H9 (cell line): ENCODE results near the gene CROCC2. TPM values are rescaled to one million over a fixed set of nuclear protein-coding genes. Genes with fewer than 3 reads are reported as not detected.

Source experiments
- DNase-seq: peaks from one replicate; pipeline ENCODE4 v3.0.0-alpha.2; 2017
- H2AFZ ChIP-seq: one replicate; pipeline ENCODE4 v1.6.1; 2013; ENCODE audit warnings: mild to moderate bottlenecking, low read length, control low read depth, moderate library complexity
- H2AK5ac ChIP-seq: 2 replicates; pipeline ENCODE4 v1.6.1; 2013; ENCODE audit warnings: low read length, control low read depth, mixed read lengths; ENCODE audit not compliant: insufficient read length
- H2BK120ac ChIP-seq: one replicate; pipeline ENCODE4 v1.6.1; 2013; ENCODE audit warnings: low read depth, mild to moderate bottlenecking, low read length, control low read depth, inconsistent platforms; ENCODE audit not compliant: poor library complexity, severe bottlenecking
- H2BK12ac ChIP-seq: 2 replicates; pipeline ENCODE4 v1.6.1; 2013; ENCODE audit warnings: low read length, control low read depth, mixed read lengths, low read depth; ENCODE audit not compliant: insufficient read length
- H2BK15ac ChIP-seq: 2 replicates; pipeline ENCODE4 v1.6.1; 2013; ENCODE audit warnings: low read depth, low read length, control low read depth
- H2BK20ac ChIP-seq: one replicate; pipeline ENCODE4 v1.6.1; 2013; ENCODE audit warnings: low read depth, mild to moderate bottlenecking, low read length, control low read depth, inconsistent platforms; ENCODE audit not compliant: poor library complexity, severe bottlenecking
- H2BK5ac ChIP-seq: 2 replicates; pipeline ENCODE4 v1.6.1; 2013; ENCODE audit warnings: low read length, control low read depth, mixed read lengths; ENCODE audit not compliant: insufficient read length
- H3K14ac ChIP-seq: 2 replicates; pipeline ENCODE4 v1.6.1; 2013; ENCODE audit warnings: low read length, control low read depth; ENCODE audit not compliant: insufficient read depth
- H3K18ac ChIP-seq: 2 replicates; pipeline ENCODE4 v1.6.1; 2013; ENCODE audit warnings: low read depth, mild to moderate bottlenecking, mixed read lengths, low read length, control low read depth; ENCODE audit not compliant: insufficient read length
- H3K23ac ChIP-seq: 2 replicates; pipeline ENCODE4 v1.6.1; 2013; ENCODE audit warnings: low read length, control low read depth, mixed read lengths, low read depth; ENCODE audit not compliant: insufficient read length
- H3K23me2 ChIP-seq: 2 replicates; pipeline ENCODE4 v1.6.1; 2013; ENCODE audit warnings: low read depth, mild to moderate bottlenecking, mixed read lengths, low read length, control low read depth; ENCODE audit not compliant: insufficient read length, poor library complexity, severe bottlenecking
- H3K27ac ChIP-seq: 2 replicates; pipeline ENCODE4 v1.5.1; 2013; ENCODE audit warnings: low read length, control low read depth, mixed read lengths, low read depth; ENCODE audit not compliant: insufficient read length
- H3K27me3 ChIP-seq: 2 replicates; pipeline ENCODE4 v1.6.1; 2013; ENCODE audit warnings: low read length, control low read depth, inconsistent platforms; ENCODE audit not compliant: insufficient read depth
- H3K4ac ChIP-seq: 2 replicates; pipeline ENCODE4 v1.6.1; 2013; ENCODE audit warnings: low read depth, mild to moderate bottlenecking, control low read depth, inconsistent platforms, low read length, moderate library complexity
- H3K4me1 ChIP-seq: 2 replicates; pipeline ENCODE4 v1.6.1; 2013; ENCODE audit warnings: low read length, control low read depth, inconsistent platforms; ENCODE audit not compliant: insufficient read depth
- H3K4me2 ChIP-seq: 2 replicates; pipeline ENCODE4 v1.6.1; 2013; ENCODE audit warnings: low read length, control low read depth, mixed read lengths; ENCODE audit not compliant: insufficient read length, insufficient read depth
- H3K56ac ChIP-seq: 2 replicates; pipeline ENCODE4 v1.6.1; 2013; ENCODE audit warnings: low read depth, mild to moderate bottlenecking, mixed read lengths, low read length, control low read depth; ENCODE audit not compliant: insufficient read length
- H3K79me1 ChIP-seq: 2 replicates; pipeline ENCODE4 v1.6.1; 2013; ENCODE audit warnings: low read depth, mild to moderate bottlenecking, moderate library complexity, low read length, control low read depth, inconsistent platforms; ENCODE audit not compliant: insufficient read depth, poor library complexity, severe bottlenecking
- H3K79me2 ChIP-seq: 2 replicates; pipeline ENCODE4 v1.6.1; 2013; ENCODE audit warnings: low read length, control low read depth, inconsistent platforms; ENCODE audit not compliant: insufficient read depth
- H3K9ac ChIP-seq: 2 replicates; pipeline ENCODE4 v1.6.1; 2013; ENCODE audit warnings: low read length, control low read depth, mixed read lengths; ENCODE audit not compliant: insufficient read length; ENCODE audit errors: extremely low read depth
- H3K9me3 ChIP-seq: one replicate; pipeline ENCODE4 v1.6.1; 2013; ENCODE audit warnings: low read depth, low read length, inconsistent platforms; ENCODE audit not compliant: control insufficient read depth
- H3T11ph ChIP-seq: one replicate; pipeline ENCODE4 v1.6.1; 2013; ENCODE audit warnings: mild to moderate bottlenecking, low read length, control low read depth, inconsistent platforms
- H4K20me1 ChIP-seq: one replicate; pipeline ENCODE4 v1.6.1; 2013; ENCODE audit not compliant: control insufficient read depth, insufficient read length, insufficient read depth
- H4K5ac ChIP-seq: 2 replicates; pipeline ENCODE4 v1.6.1; 2013; ENCODE audit warnings: low read depth, mild to moderate bottlenecking, mixed read lengths, low read length, control low read depth; ENCODE audit not compliant: insufficient read length
- H4K8ac ChIP-seq: replicated peaks from 2 replicates; pipeline ENCODE4 v1.6.1; 2013; ENCODE audit warnings: low read length, control low read depth, mixed read lengths, low read depth; ENCODE audit not compliant: insufficient read length
- H4K91ac ChIP-seq: 2 replicates; pipeline ENCODE4 v1.6.1; 2013; ENCODE audit warnings: low read depth, mild to moderate bottlenecking, moderate library complexity, mixed read lengths, low read length, control low read depth; ENCODE audit not compliant: insufficient read length
- H3K27ac Mint-ChIP-seq, 3 experiments: 2 replicates in 2 of 3; 3 replicates in 1 of 3; pipeline ENCODE4 v1.8.0; 2020 to 2021; ENCODE audit warnings: mixed read lengths in 3 of 3, mild to moderate bottlenecking in 1 of 3, moderate library complexity in 1 of 3
- H3K27me3 Mint-ChIP-seq: 2 replicates; pipeline ENCODE4 v1.8.0; 2021; ENCODE audit warnings: low read depth, mild to moderate bottlenecking, moderate library complexity, mixed read lengths
- H3K36me3 Mint-ChIP-seq, 3 experiments: 2 replicates in 2 of 3; 3 replicates in 1 of 3; pipeline ENCODE4 v1.8.0; 2020 to 2021; ENCODE audit warnings: low read depth in 3 of 3, mixed read lengths in 3 of 3; ENCODE audit not compliant: insufficient read depth in 1 of 3
- H3K4me1 Mint-ChIP-seq, 2 experiments: 2 replicates each; pipeline ENCODE4 v1.8.0; 2020; ENCODE audit warnings: mixed read lengths in 2 of 2
- H3K4me3 Mint-ChIP-seq, 2 experiments: 2 replicates in 1 of 2; 3 replicates in 1 of 2; pipeline ENCODE4 v1.8.0; 2020 to 2021; ENCODE audit warnings: mild to moderate bottlenecking in 2 of 2, mixed read lengths in 2 of 2, moderate library complexity in 1 of 2
- H3K9me3 Mint-ChIP-seq, 2 experiments: 2 replicates in 1 of 2; 3 replicates in 1 of 2; pipeline ENCODE4 v1.8.0; 2020; ENCODE audit warnings: mild to moderate bottlenecking in 2 of 2, mixed read lengths in 2 of 2, moderate library complexity in 1 of 2
- WGBS: extraction: QIAGEN DNeasy Blood & Tissue Kit; methylation state at CpG from one replicate; pipeline ENCODE4 v1.1.7; 2013; ENCODE audit warnings: missing lambda C conversion rate, low lambda C conversion rate, mixed read lengths; ENCODE audit not compliant: insufficient read length; ENCODE audit errors: extremely low coverage; 5-methylcytosine and 5-hydroxymethylcytosine counted together
- total RNA-seq: library from RNA; stranded (reverse); gene quantifications from 2 replicates; pipeline ENCODE4 v1.2.1, GENCODE V29; 2021
- TF ChIP-seq, protein P1 (sequence below): fragments of 200-600 bp; sonication (generic); conservative IDR thresholded peaks from 3 replicates; pipeline ENCODE4 v1.8.0; 2021; ENCODE audit warnings: antibody characterized with exemption, mild to moderate bottlenecking

Gene CROCC2
- total RNA-seq, 1 experiment from 2014 or later: not detected

- 0 out of 7 replicates have a peak overlapping the region, but pooled peaks of 1 of the 3 experiments have one; percentile 76 for H3K27ac Mint-ChIP-seq
Observed at GRCh38 chr2:240947607-240948006, 41.5 kb downstream of the CROCC2 start.

More at GRCh38 chr2:240947607-240948006, 41.5 kb downstream of the CROCC2 start:
- Histone ChIP-seq H3K4me2 (no peak overlapping the region), H4K20me1 (no peaks in the 10 kb centered on the region), H4K5ac (no peak overlapping the region), H3K9ac (no peak overlapping the region), H3T11ph (no peak overlapping the region), H3K23ac (no peak overlapping the region), H3K27ac (no peak overlapping the region), H3K14ac (no peak overlapping the region), H2AK5ac (no peak overlapping the region), H2BK5ac (no peak overlapping the region), H3K4ac (no peak overlapping the region), H2AFZ (no peak overlapping the region), H3K79me2 (no peaks in the 10 kb centered on the region), H4K91ac (no peak overlapping the region), H3K4me1 (no peaks in the 10 kb centered on the region), H3K23me2 (no peaks in the 10 kb centered on the region), H2BK15ac (no peak overlapping the region), H2BK12ac (no peak overlapping the region), H3K79me1 (no peaks in the 10 kb centered on the region), H2BK120ac (no peak overlapping the region), H3K56ac (no peak overlapping the region), H3K18ac (no peak overlapping the region), H2BK20ac (no peak overlapping the region), H3K27me3 (no peaks in the 10 kb centered on the region), H3K9me3 (no peaks in the 10 kb centered on the region), H4K8ac (no peak overlapping the region)
- peaks cover 0 to 4% of the 10 kb centered on the region in 2 experiments; a peak in 1 of 4 replicates for H3K4me1 Mint-ChIP-seq
- peaks cover 1% of the 10 kb centered on the region; the same call in 1 of the 2 replicates for H3K27me3 Mint-ChIP-seq
- H3K9me3 Mint-ChIP-seq: no peaks in the 10 kb centered on the region
- H3K4me3 Mint-ChIP-seq: no peak overlapping the region
- WGBS: no CpG with 5 or more reads among the region's 7 CpGs
- DNase-seq: no peak
- no peaks in the 10 kb centered on the region for H3K36me3 Mint-ChIP-seq
- TF ChIP-seq, protein P1, sequence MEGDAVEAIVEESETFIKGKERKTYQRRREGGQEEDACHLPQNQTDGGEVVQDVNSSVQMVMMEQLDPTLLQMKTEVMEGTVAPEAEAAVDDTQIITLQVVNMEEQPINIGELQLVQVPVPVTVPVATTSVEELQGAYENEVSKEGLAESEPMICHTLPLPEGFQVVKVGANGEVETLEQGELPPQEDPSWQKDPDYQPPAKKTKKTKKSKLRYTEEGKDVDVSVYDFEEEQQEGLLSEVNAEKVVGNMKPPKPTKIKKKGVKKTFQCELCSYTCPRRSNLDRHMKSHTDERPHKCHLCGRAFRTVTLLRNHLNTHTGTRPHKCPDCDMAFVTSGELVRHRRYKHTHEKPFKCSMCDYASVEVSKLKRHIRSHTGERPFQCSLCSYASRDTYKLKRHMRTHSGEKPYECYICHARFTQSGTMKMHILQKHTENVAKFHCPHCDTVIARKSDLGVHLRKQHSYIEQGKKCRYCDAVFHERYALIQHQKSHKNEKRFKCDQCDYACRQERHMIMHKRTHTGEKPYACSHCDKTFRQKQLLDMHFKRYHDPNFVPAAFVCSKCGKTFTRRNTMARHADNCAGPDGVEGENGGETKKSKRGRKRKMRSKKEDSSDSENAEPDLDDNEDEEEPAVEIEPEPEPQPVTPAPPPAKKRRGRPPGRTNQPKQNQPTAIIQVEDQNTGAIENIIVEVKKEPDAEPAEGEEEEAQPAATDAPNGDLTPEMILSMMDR: no peak
